Measurements from ENCODE around the gene ENOX2. TPM values are rescaled to one million over a fixed set of nuclear protein-coding genes. Genes with fewer than 3 reads are reported as not detected.

ENOX2 gene
- total and polyA plus RNA-seq, 2 donors = 7.4 to 7.8 TPM

DNA sequence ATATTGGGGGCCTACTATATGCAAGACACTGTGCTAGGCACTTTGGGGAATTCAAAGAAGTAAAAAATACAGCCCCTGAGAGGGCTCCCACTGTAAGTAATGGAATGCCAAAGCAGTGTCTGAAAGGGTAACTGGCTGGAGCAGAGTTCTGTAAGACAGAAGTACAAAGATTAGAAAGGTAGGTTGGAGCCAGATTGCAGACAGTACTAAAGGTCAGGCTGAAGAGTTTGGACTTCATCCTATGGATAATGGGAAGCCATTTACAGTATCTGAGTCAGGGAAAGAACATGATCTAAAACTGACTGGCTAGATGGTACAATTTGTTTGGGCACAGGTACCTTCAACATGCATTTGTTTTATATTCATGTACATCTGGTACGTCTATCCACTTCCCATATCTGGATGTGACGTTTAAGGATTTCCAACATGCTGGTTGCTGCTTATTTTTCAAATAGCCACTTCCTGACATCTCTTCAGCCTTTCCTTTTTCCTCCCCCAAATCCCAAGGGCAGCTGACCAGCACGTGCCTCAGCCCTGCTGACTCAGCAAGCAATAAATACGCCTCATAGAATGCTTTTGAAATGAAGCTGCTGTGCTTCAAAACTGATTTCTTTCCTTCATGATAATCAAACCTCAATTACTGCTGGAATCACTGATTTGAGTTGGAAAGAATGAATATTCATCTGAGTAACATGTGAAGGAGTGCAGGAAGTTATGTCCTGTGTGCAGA is 9.5 kb downstream of the ENOX2 start:
- Histone ChIP-seq H3K4me3 (ENCODE audit: low read length in 2 of 2) (no peak overlapping the region), H3K36me3 (ENCODE audit: control insufficient read depth in 2 of 2, insufficient read depth in 2 of 2, low read length in 1 of 2) (no peaks in the 10 kb centered on the region), H3K4me1 (ENCODE audit: control insufficient read depth in 2 of 2, insufficient read depth in 2 of 2, low read length in 2 of 2) (no peaks in the 10 kb centered on the region), H3K27ac (ENCODE audit: low read depth in 1 of 2, low read length in 1 of 2) (no peak overlapping the region), H3K27me3 (ENCODE audit: control insufficient read depth in 2 of 2, insufficient read depth in 1 of 2, low read length in 1 of 2) (no peaks in the 10 kb centered on the region), H3K9me3 (ENCODE audit: control insufficient read depth in 2 of 2, insufficient read depth in 1 of 2, low read length in 1 of 2) (no peaks in the 10 kb centered on the region)
- no peak for DNase-seq (ENCODE audit: low read depth in 6 of 9, low spot score in 9 of 9)
- WGBS = 95% methylated on average over 4 of the region's 4 CpGs

DNA sequence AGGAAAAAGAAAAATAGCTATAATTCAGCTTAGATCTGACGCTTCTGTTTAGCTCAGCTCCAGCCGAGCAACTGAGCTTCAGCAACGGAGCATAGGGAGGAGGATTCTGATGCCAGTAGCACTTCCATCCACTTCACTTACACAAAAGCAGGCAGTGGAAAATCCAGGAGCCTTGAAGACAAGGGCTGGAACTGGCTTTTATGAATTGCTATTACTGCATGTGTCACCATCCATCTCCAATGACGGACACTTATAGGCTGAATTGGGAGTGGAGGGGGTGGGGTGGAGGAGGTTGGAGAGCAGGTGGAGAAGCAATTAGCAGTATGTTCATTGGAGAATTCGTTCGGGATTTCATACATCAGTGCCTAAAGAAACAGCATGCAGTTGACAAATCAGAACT is 15.6 kb downstream of the ENOX2 start:
- Histone ChIP-seq H3K27ac (ENCODE audit: low read depth in 1 of 2, low read length in 1 of 2) (no peak overlapping the region), H3K36me3 (ENCODE audit: control insufficient read depth in 2 of 2, insufficient read depth in 2 of 2, low read length in 1 of 2) (no peaks in the 10 kb centered on the region), H3K9me3 (ENCODE audit: control insufficient read depth in 2 of 2, insufficient read depth in 1 of 2, low read length in 1 of 2) (no peaks in the 10 kb centered on the region), H3K27me3 (ENCODE audit: control insufficient read depth in 2 of 2, insufficient read depth in 1 of 2, low read length in 1 of 2) (no peaks in the 10 kb centered on the region), H3K4me3 (ENCODE audit: low read length in 2 of 2) (no peak overlapping the region), H3K4me1 (ENCODE audit: control insufficient read depth in 2 of 2, insufficient read depth in 2 of 2, low read length in 2 of 2) (no peaks in the 10 kb centered on the region)
- no peak for DNase-seq (ENCODE audit: low read depth in 6 of 9, low spot score in 9 of 9)
- 97% methylated on average over 6 of the region's 6 CpGs for WGBS

DNA sequence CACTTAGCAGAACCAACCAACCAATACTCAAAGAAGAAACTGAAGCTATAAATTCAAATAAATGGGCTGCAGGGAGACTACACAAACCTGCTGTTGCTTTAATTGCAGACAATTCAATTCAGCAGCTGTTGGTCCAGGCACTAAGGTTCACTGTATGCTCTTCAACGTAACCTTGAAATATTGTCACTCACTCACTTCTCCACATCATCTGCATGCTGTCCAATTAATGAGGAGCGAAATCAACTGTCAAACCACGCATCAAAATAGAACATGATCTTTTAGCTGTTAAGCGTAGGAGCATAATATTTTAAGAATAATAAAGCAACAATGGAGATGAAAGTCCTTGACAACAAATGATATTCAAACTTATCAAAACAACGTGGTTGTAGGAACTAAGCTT is 17.0 kb downstream of the ENOX2 start:
- no peak overlapping the region for H3K4me3 ChIP-seq (ENCODE audit: low read length in 2 of 2)
- H3K36me3 ChIP-seq (ENCODE audit: control insufficient read depth in 2 of 2, insufficient read depth in 2 of 2, low read length in 1 of 2) = no peaks in the 10 kb centered on the region
- 88% methylated on average over 5 of the region's 5 CpGs for WGBS
- no peaks in the 10 kb centered on the region for H3K9me3 ChIP-seq (ENCODE audit: control insufficient read depth in 2 of 2, insufficient read depth in 1 of 2, low read length in 1 of 2)
- no peaks in the 10 kb centered on the region for H3K4me1 ChIP-seq (ENCODE audit: control insufficient read depth in 2 of 2, insufficient read depth in 2 of 2, low read length in 2 of 2)
- no peak overlapping the region for H3K27ac ChIP-seq (ENCODE audit: low read depth in 1 of 2, low read length in 1 of 2)
- no peaks in the 10 kb centered on the region for H3K27me3 ChIP-seq (ENCODE audit: control insufficient read depth in 2 of 2, insufficient read depth in 1 of 2, low read length in 1 of 2)
- DNase-seq (ENCODE audit: low read depth in 6 of 9, low spot score in 9 of 9) = no peak

DNA sequence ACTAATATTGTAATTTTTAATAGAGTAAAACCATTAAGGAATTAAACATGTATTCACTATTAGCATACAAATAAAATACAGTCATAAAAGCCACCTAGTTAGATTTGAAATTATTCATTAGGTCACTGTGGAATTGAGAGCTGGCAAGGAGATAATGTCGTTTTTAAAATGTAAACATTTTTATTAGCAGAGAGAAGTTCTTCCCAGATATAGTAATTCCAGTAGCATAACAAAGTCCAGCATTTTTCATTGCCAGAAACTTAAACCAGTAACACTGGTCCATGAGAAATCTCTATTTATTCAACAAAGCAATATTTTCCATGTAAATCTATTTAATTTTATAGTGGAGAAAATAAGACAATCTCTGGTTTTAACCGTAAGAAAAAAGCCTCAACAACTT is 17.5 kb downstream of the ENOX2 start:
- 98% methylated on average over 2 of the region's 2 CpGs for WGBS
- Histone ChIP-seq H3K9me3 (ENCODE audit: control insufficient read depth in 2 of 2, insufficient read depth in 1 of 2, low read length in 1 of 2) (no peaks in the 10 kb centered on the region), H3K4me1 (ENCODE audit: control insufficient read depth in 2 of 2, insufficient read depth in 2 of 2, low read length in 2 of 2) (no peaks in the 10 kb centered on the region), H3K4me3 (ENCODE audit: low read length in 2 of 2) (no peak overlapping the region), H3K36me3 (ENCODE audit: control insufficient read depth in 2 of 2, insufficient read depth in 2 of 2, low read length in 1 of 2) (no peaks in the 10 kb centered on the region), H3K27me3 (ENCODE audit: control insufficient read depth in 2 of 2, insufficient read depth in 1 of 2, low read length in 1 of 2) (no peaks in the 10 kb centered on the region), H3K27ac (ENCODE audit: low read depth in 1 of 2, low read length in 1 of 2) (no peak overlapping the region)
- no peak for DNase-seq (ENCODE audit: low read depth in 6 of 9, low spot score in 9 of 9)

DNA sequence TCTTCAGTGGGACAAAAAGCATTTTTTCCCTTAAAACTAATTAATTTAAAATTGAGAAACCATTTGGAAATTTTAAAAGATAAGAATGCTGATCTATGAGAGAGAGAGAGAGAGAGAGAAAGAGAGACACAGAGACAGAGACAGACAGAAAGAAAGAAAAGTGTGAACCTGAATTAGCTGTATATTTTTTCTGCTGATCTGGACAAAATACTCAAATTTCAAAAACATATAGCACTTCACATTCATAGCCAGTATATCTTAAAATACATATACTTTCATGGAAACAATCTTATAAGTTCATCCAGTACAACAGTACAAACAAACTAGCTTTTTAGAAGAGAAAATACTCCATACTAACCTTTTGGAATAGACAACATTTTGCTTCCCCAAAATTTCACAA is 18.4 kb downstream of the ENOX2 start:
- no peak overlapping the region for H3K4me3 ChIP-seq (ENCODE audit: low read length in 2 of 2)

DNA sequence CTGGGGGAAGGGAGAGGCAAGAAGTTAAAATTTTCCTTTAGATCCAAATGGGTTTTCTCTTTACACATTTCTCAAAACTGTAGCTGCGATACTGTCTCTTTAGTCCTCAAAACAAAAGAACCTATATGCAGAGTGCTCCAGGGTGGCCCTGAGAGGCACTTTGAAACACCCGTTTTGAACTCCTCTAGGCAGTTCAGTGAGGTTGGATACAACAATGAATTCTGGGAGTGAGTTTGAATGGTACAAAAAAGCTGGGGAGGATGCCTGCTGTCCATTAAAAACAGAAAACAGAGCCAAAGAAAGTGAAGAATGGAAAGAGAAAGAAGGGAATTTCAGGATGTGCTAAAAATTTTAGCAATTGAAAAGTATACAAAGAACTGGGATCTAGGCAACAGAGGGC is 23.1 kb downstream of the ENOX2 start:
- H3K36me3 ChIP-seq (ENCODE audit: control insufficient read depth in 2 of 2, insufficient read depth in 2 of 2, low read length in 1 of 2) = no peaks in the 10 kb centered on the region
- no peak overlapping the region for H3K4me3 ChIP-seq (ENCODE audit: low read length in 2 of 2)
- H3K9me3 ChIP-seq (ENCODE audit: control insufficient read depth in 2 of 2, insufficient read depth in 1 of 2, low read length in 1 of 2) = no peaks in the 10 kb centered on the region
- 96% methylated on average over 2 of the region's 2 CpGs for WGBS
- no peaks in the 10 kb centered on the region for H3K27me3 ChIP-seq (ENCODE audit: control insufficient read depth in 2 of 2, insufficient read depth in 1 of 2, low read length in 1 of 2)
- H3K4me1 ChIP-seq (ENCODE audit: control insufficient read depth in 2 of 2, insufficient read depth in 2 of 2, low read length in 2 of 2) = no peaks in the 10 kb centered on the region
- H3K27ac ChIP-seq (ENCODE audit: low read depth in 1 of 2, low read length in 1 of 2) = no peak overlapping the region
- no peak for DNase-seq (ENCODE audit: low read depth in 6 of 9, low spot score in 9 of 9)

More for the DNA sequence above, 18.4 kb downstream of the ENOX2 start:
- no peak for DNase-seq (ENCODE audit: low read depth in 6 of 9, low spot score in 9 of 9)
- Histone ChIP-seq H3K9me3 (ENCODE audit: control insufficient read depth in 2 of 2, insufficient read depth in 1 of 2, low read length in 1 of 2) (no peaks in the 10 kb centered on the region), H3K27ac (ENCODE audit: low read depth in 1 of 2, low read length in 1 of 2) (no peak overlapping the region), H3K36me3 (ENCODE audit: control insufficient read depth in 2 of 2, insufficient read depth in 2 of 2, low read length in 1 of 2) (no peaks in the 10 kb centered on the region), H3K27me3 (ENCODE audit: control insufficient read depth in 2 of 2, insufficient read depth in 1 of 2, low read length in 1 of 2) (no peaks in the 10 kb centered on the region), H3K4me1 (ENCODE audit: control insufficient read depth in 2 of 2, insufficient read depth in 2 of 2, low read length in 2 of 2) (no peaks in the 10 kb centered on the region)

DNA sequence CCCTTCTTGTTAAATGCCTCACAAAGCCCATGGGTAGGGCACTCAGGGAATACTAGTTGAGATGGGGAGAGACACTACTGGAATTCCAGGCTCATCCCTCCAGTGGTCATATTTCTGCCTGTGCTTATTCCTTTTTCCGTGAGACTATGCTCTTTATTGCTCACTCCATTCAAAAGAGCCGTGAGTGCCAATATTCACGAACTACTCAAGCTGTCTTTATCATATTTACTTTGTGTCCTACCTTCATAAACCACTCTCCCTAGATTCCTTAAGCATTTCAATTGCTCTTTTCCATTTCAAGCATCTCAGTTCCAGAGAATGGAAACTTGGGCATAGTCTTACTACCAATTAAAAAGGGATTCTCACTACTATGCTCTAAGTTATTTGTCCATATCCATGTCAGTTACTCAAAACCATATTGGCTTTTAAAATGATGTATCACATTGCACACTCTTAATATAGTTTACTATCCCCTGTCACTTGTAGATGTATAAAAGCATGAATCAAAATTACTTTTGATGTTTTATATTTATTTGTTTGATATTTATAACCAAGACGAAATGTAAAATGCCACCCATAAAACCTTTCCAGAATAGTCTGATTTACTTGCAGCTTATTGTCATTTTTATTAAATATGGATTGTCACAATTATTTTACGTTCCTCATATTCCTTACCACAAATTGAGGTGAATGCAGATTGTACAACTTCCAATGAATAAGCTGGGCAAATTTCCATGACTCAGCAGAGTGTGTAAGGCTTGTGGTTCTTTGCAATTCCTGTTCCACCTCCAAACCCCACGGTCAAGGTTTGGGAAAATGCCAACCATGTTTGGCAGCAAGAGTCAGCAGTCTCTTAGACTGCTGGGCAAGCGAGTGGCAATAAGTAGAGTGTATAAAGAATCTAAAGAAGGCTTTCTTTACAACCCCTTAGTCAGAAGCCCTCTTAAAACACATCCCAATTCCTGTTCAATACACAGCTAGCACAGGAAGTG is 24.4 kb downstream of the ENOX2 start:
- Histone ChIP-seq H3K4me3 (ENCODE audit: low read length in 2 of 2) (no peak overlapping the region), H3K4me1 (ENCODE audit: control insufficient read depth in 2 of 2, insufficient read depth in 2 of 2, low read length in 2 of 2) (no peaks in the 10 kb centered on the region), H3K36me3 (ENCODE audit: control insufficient read depth in 2 of 2, insufficient read depth in 2 of 2, low read length in 1 of 2) (no peaks in the 10 kb centered on the region), H3K9me3 (ENCODE audit: control insufficient read depth in 2 of 2, insufficient read depth in 1 of 2, low read length in 1 of 2) (no peaks in the 10 kb centered on the region), H3K27me3 (ENCODE audit: control insufficient read depth in 2 of 2, insufficient read depth in 1 of 2, low read length in 1 of 2) (no peaks in the 10 kb centered on the region), H3K27ac (ENCODE audit: low read depth in 1 of 2, low read length in 1 of 2) (no peak overlapping the region)
- no peak for DNase-seq (ENCODE audit: low read depth in 6 of 9, low spot score in 9 of 9)
- 80% methylated on average over 7 of the region's 7 CpGs for WGBS

DNA sequence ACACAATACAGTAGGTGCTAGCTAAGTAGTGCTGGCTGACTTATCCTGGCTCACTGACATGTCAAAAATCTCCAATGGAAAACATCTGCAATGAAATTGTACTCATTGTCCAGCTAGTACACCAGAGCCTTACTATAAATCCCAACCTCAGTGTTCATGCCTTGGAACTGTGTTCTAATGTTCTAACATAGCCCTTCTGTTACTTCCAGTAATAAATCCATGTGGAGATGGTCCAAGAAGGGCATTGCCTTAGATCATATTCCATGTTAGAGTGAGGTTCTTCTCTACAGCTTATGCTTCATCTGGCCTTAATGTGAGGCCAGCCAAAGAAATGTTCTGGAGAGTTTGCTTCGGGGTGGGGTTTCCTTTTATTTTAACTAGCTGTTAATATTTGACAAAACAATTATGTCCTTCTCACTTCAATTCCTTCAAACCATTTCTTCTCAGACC is 25.1 kb downstream of the ENOX2 start:
- Histone ChIP-seq H3K9me3 (ENCODE audit: control insufficient read depth in 2 of 2, insufficient read depth in 1 of 2, low read length in 1 of 2) (no peaks in the 10 kb centered on the region), H3K27ac (ENCODE audit: low read depth in 1 of 2, low read length in 1 of 2) (no peak overlapping the region), H3K4me3 (ENCODE audit: low read length in 2 of 2) (no peak overlapping the region), H3K4me1 (ENCODE audit: control insufficient read depth in 2 of 2, insufficient read depth in 2 of 2, low read length in 2 of 2) (no peaks in the 10 kb centered on the region), H3K27me3 (ENCODE audit: control insufficient read depth in 2 of 2, insufficient read depth in 1 of 2, low read length in 1 of 2) (no peaks in the 10 kb centered on the region), H3K36me3 (ENCODE audit: control insufficient read depth in 2 of 2, insufficient read depth in 2 of 2, low read length in 1 of 2) (no peaks in the 10 kb centered on the region)
- DNase-seq (ENCODE audit: low read depth in 6 of 9, low spot score in 9 of 9) = no peak
- 97% methylated on average over 1 of the region's 1 CpG for WGBS

DNA sequence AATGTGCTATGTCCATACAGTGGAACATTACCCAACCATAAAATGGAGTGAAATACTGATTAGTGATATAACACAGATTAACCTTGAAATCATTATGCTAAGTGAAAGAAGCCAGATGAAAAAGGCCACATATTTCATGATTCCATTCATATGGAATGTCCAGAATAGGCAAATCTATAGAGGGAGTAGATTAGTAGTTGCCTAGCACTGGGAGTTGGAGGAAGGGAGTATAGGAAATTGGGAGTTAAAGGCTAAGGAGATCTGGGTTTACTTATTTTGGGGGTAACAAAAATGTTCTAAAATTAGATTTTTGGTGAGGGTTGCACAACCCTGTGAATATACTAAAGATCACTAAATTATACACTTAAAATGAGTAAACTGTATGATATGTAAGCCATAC is 26.8 kb downstream of the ENOX2 start:
- no peaks in the 10 kb centered on the region for H3K4me1 ChIP-seq (ENCODE audit: control insufficient read depth in 2 of 2, insufficient read depth in 2 of 2, low read length in 2 of 2)
- DNase-seq (ENCODE audit: low read depth in 6 of 9, low spot score in 9 of 9) = no peak
- no peaks in the 10 kb centered on the region for H3K9me3 ChIP-seq (ENCODE audit: control insufficient read depth in 2 of 2, insufficient read depth in 1 of 2, low read length in 1 of 2)
- no peaks in the 10 kb centered on the region for H3K36me3 ChIP-seq (ENCODE audit: control insufficient read depth in 2 of 2, insufficient read depth in 2 of 2, low read length in 1 of 2)
- no peak overlapping the region for H3K4me3 ChIP-seq (ENCODE audit: low read length in 2 of 2)
- H3K27ac ChIP-seq (ENCODE audit: low read depth in 1 of 2, low read length in 1 of 2) = no peak overlapping the region
- no peaks in the 10 kb centered on the region for H3K27me3 ChIP-seq (ENCODE audit: control insufficient read depth in 2 of 2, insufficient read depth in 1 of 2, low read length in 1 of 2)

Measured in thymus (tissue), 11 donors.